Fibroblast of pulmonary artery (primary cell): ENCODE data around the gene CDC123.
"Not testable (repeated sequence)": the region's sequence is repeated elsewhere in the genome, so short reads cannot be mapped to it uniquely, and the experiment has no call there.

ENCODE experiments used
- DNase-seq: peaks from one replicate; pipeline ENCODE4 v3.0.0-alpha.2; 2010; ENCODE audit warnings: low read depth
- H3K4me3 ChIP-seq: replicated peaks from 2 replicates; pipeline ENCODE4 v1.5.1; 2011; ENCODE audit warnings: low read depth, mild to moderate bottlenecking, control low read depth, low read length, moderate library complexity
- TF ChIP-seq, protein P1 (sequence below): IDR thresholded peaks from 2 replicates; pipeline ENCODE4 v1.5.1; 2011; ENCODE audit warnings: mild to moderate bottlenecking, control low read depth, low read length, inconsistent platforms; ENCODE audit errors: missing control alignments

The CDC123 gene

GRCh38 chr10:12213621-12214020 is 17.6 kb downstream of the CDC123 start:
- TF ChIP-seq, protein P1, sequence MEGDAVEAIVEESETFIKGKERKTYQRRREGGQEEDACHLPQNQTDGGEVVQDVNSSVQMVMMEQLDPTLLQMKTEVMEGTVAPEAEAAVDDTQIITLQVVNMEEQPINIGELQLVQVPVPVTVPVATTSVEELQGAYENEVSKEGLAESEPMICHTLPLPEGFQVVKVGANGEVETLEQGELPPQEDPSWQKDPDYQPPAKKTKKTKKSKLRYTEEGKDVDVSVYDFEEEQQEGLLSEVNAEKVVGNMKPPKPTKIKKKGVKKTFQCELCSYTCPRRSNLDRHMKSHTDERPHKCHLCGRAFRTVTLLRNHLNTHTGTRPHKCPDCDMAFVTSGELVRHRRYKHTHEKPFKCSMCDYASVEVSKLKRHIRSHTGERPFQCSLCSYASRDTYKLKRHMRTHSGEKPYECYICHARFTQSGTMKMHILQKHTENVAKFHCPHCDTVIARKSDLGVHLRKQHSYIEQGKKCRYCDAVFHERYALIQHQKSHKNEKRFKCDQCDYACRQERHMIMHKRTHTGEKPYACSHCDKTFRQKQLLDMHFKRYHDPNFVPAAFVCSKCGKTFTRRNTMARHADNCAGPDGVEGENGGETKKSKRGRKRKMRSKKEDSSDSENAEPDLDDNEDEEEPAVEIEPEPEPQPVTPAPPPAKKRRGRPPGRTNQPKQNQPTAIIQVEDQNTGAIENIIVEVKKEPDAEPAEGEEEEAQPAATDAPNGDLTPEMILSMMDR, result no peak
- H3K4me3 ChIP-seq, result no peak overlapping the region
- DNase-seq, result no peak

DNA sequence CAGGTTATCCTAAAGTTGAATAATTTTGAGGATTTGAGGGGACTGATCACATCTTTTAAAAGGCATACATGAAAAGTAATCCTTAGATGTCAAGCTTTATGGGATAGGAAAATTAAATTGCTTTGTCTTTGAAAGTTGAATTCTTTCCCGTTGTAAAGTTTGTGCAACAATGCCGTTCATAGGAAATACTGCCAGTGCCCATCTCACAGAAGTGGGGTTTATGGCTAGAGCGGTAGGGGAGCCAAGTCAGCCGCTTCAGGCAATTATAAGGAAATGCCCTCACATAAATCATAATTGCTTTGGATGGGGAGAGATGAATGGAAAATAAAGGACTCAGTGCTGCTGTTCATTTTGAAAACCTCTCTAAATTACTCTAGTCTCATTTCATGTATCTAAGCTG is 18.1 kb downstream of the CDC123 start:
- no peak for DNase-seq
- no peak overlapping the region for H3K4me3 ChIP-seq
- TF ChIP-seq, protein P1, result no peak

DNA sequence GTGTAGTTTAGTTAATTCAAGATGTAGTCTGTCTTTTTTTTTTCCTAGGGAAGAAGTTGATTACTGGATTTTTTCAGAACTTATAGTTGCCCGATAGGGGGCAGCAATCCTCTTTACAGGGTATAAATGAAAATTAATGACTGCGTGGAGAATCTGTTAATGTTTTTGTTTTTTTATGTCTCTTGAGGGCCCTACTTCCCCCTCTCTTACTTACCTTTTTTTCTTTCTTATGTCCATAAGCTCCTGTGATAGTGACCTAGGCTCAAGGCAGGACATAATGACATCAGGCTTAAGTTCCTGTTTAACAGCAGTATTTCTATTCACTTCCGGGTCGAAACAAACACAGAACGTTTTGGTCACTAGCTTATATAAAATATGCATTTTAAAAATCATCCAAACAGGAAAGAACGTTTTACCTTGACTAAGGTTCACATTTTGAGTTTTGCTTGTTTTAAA is 18.8 kb downstream of the CDC123 start:
- TF ChIP-seq, protein P1, result peak; percentile 64
- H3K4me3 ChIP-seq, result no peak overlapping the region
- peak; percentile 72 for DNase-seq

DNA sequence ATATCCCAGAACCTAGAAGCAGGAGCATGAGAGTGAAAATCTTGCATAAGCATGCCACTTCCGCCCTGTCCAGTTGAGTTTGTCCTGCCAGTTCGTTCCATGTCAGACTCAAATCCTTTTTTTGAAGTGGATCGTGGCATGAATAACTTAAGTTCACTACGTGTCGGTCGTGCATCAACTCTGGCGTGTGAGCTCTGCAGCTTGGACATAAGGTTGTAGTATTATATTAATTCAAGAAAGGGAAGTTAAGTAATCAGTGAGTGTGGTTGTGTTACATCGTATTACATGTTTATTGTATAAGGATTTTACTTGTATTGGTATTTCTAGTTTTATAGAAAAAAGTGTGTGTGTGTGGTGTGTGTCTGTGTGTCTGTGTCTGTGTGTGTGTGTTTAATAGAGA is 23.0 kb downstream of the CDC123 start:
- DNase-seq, result no peak
- TF ChIP-seq, protein P1, result no peak
- H3K4me3 ChIP-seq, result no peak overlapping the region

- TF ChIP-seq, protein P1, result no peak
- no peak for DNase-seq
- no peak overlapping the region for H3K4me3 ChIP-seq
These were observed 25.6 kb downstream of the CDC123 start for GRCh38 chr10:12221323-12222298.

DNA sequence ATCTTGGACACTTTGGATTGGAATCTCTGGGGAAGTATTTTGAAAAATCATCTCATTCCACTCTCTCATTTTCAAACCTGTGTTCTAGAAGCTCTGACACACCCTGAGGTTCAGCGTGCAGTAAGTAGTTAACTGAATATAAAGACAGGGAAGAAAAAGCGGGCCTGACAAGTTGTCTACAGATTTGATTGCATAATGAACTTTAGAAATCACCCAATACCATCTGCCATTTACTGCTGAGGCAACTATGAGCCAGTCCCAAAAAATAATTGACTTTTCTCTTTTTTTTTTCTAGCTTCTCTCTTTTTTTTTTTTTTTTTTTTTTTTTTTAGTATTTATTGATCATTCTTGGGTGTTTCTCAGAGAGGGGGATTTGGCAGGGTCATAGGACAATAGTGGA is 29.5 kb downstream of the CDC123 start:
- DNase-seq, result no peak
- TF ChIP-seq, protein P1, result no peak
- no peak overlapping the region for H3K4me3 ChIP-seq

DNA sequence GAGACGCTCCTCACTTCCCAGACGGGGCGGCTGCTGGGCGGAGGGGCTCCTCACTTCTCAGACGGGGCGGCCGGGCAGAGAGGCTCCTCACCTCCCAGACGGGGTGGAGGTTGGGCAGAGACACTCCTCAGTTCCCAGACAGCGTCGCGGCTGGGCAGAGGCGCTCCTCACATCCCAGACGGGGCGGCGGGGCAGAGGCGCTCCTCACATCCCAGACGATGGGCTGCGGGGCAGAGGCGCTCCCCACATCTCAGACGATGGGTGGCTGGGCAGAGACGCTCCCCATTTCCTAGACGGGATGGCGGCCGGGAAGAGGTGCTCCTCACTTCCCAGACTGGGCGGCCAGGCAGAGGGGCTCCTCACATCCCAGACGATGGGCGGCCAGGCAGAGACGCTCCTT is 30.4 kb downstream of the CDC123 start:
- not testable (repeated sequence) for DNase-seq, H3K4me3 ChIP-seq
